ENCODE data around the gene MIF4GD.
"Not testable (repeated sequence)": the region's sequence is repeated elsewhere in the genome, so short reads cannot be mapped to it uniquely, and the experiment has no call there.

Gene MIF4GD

GRCh38 chr17:75270966-75271232, at the start of gene MIF4GD:
TSS of gene MIF4GD (minus strand) at chr17:75271231. CDS start at chr17:75270195, 1,036 bp downstream.
- no peak for DNase-seq (ENCODE audit: low spot score)

DNA sequence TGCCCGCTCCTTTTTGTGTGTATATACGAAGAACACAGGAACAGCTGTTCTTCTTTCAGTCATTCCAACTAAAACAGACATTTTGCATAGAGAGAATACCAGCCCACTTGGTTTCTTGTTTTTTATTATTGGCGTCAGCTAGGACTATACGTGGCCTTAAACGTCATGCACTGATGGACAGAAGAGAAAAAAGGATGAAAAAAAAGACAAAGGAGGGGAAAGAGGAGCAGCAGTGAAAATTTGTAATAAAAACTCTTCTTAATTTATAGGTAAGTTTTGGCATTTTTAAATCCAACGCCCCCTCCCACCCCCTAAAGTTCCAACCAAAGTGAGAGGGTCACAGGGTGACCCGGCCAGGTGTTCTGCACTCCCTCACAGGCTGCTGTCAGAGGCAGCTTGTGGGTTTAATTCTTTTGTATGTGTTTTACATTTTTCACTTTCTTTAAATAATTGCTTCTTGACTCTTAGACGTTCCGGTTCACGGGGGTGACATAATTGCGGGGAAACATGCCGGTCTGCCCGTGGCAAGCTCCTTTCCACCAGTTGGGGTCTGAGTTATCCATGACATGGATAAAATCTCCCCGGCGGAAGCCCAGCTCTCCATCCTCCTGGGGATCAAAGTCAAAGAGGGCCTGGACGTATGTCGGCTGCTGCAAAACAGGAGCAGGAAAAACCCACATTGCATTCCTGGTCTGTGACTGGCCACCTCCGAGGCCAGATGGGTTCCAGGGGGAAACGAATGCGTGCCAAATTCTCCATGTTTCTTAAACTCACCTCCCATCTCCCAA, 49.1 kb upstream of the MIF4GD start:
- DNase-seq (ENCODE audit: low spot score) = no peak

DNA sequence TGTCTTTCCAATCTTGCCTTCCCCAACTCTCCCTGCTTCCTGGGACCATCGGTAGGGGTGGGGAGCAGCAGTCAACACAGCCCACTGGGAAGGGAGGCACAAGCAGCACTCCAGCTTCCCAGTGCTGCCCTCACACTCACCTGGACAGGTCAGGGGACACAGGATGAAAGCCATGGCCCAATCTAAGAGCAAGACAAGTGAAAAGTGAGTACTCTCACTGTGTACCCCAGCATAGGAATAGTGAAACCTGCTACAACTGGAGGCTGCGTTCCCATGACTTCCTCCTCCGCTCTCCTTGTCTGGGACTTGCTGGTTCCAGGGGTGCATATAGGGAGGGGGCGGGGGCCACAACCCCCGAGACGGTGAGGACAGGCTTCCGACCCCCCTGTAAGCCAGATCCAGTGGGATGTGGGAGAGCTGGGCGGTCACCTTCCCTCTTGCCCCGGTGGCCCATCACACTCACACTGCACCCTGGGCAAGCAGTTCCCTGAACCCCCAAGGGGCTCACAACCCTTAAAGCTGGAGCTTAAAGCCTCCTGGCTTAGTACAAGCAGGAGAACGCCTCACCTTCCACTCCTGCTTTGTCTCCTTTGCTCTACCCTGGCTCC, 47.7 kb upstream of the MIF4GD start:
- no peak for DNase-seq (ENCODE audit: low spot score)

- no peak for DNase-seq (ENCODE audit: low spot score)
Observed at GRCh38 chr17:75318211-75318610, 47.2 kb upstream of the MIF4GD start.

- no peak for DNase-seq (ENCODE audit: low spot score)
Observed at GRCh38 chr17:75317671-75318070, 46.6 kb upstream of the MIF4GD start.

DNA sequence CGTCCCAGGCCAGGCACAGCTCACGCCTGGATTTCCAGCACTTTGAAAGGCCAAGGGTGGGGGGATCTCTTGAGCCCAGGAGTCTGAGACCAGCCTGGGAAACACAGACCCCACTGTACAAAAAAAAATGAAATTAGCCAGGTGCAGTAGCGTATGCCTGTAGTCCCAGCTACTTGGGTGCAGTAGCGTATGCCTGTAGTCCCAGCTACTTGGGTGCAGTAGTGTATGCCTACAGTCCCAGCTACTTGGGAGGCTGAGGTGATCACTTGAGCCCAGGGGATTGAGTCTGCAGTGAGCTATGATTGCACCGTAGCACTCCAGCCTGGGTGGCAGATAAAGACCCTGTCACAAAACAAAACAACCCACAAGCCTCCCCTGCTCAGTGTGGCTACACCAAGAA, 45.2 kb upstream of the MIF4GD start:
- DNase-seq (ENCODE audit: low spot score) = no peak

GRCh38 chr17:75315541-75316243, 44.7 kb upstream of the MIF4GD start:
- DNase-seq (ENCODE audit: low spot score) = no peak

DNA sequence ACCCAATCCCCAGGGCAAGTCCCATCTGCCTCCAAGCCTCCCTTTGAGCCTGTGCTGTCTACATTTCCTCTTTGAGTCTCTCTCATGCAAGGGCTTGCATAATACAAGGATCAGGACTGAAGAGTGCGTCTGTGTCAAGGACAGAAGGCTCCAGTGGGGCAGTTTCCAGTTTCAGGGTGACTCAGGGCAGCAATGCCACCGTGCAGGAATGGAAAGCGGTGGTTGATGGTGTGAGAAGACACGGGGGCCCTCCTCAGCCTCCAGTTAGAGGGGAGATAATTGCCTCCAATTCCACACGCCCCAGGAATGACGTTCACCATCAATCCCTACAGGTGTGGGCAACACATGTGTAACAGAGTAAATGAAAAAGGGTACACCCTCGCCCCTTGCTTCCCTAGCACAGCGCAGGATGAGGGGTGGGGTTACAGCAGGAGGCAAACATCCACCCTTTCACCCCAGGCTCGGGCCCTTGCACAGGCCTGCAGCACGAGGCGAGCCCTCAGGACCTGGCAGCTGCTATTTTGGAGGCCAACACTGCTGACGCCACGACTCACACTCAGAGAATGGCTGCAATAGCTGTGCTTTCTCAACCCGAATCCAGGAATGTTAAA, 43.0 kb upstream of the MIF4GD start:
- DNase-seq (ENCODE audit: low spot score) = no peak

DNA sequence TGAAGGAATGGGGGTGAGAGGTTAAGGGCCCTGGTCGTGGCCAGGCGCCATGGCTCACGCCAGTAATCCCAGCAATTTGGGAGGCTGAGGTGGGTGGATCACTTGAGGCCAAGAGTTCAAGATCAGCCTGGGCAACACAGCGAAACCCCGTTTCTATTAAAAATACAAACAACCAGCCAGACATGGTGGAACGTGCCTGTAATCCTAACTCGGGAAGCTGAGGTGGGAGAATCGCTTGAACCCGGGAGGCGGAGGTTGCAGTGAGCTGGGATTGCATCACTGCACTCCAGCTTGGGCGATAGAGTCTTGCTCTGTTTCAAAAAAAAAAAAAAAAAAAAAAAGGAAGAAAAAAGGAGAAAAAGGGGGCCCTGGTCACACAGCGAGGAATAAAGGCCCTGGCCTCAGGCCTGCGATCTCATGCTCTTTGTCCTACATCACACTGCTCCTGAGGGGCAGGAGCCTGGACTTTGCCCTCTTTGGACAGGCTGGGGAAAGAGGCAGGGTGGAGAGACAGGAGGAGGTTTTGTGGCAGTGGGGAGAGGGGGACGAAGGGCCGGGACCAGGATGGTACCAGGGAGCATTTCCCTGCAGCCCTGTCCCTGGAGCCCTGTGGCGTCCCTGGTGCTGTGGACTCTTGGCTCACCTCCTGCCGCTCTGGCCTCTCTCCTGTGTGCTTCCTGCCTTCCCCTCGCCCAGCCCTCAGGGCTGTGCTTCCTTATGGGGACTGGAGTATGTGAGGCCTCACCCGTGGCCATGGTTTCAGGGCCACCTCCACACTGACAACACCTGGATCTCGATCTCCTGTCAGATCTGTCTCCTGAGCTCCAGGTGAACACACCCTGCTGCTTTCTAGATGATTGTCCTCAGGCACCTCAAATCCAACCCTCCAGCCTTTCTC, 38.0 kb upstream of the MIF4GD start:
- no peak for DNase-seq (ENCODE audit: low spot score)

- no peak for DNase-seq (ENCODE audit: low spot score)
Observed at GRCh38 chr17:75307957-75308731, 37.1 kb upstream of the MIF4GD start.

- no peak for DNase-seq (ENCODE audit: low spot score)
Observed at GRCh38 chr17:75301502-75302206, 30.6 kb upstream of the MIF4GD start.

DNA sequence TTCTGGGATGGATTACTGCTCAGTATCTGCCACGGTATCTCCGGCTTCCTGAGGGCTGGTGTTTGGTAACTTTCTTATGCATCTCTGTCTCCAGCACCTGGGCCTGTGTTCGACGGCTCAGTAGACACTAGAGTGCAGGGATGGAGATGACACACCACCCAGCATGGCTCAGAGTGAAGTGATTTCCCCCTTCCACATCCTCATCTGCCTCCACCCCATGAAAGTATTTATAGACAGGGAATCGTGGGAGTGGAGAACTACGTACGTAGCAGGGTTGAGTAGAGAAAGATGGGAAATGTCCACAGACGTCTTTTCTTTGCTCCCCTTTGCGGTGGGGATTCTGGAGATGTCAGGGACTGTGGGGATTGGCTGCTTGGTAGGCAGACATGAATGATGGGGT, 30.0 kb upstream of the MIF4GD start:
- DNase-seq (ENCODE audit: low spot score) = no peak

- no peak for DNase-seq (ENCODE audit: low spot score)
Observed at GRCh38 chr17:75300280-75300679, 29.2 kb upstream of the MIF4GD start.

- peak; percentile 6 for DNase-seq (ENCODE audit: low spot score)
Observed at GRCh38 chr17:75295201-75296158, 24.4 kb upstream of the MIF4GD start.

DNA sequence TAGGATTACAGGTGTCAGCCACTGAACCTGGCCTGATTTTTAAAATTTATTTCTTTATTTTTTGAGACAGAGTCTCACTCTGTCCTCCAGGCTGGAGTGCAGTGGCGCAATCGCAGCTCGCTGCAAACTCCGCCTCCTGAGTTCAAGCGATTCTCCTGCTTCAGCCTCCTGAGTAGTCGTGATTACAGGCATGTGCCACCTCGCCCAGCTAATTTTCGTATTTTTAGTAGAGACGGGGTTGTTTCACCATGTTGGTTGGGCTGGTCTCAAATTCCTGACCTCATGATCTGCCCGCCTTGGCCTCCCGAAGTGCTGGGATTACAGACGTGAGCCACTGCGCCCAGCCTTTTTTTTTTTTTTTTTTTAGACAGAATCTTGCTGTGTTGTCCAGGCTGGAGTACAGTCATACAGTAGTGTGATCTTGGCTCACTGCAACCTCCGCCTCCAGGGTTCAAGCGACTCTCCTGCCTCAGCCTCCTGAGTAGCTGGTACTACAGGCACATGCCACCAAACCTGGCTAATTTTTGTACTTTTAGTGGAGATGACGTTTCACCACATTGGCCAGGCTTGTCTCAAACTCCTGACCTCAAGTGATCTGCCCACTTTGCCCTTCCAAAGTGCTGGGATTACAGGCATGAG, 21.9 kb upstream of the MIF4GD start:
- not testable (repeated sequence) for DNase-seq (ENCODE audit: low spot score)

- peak; percentile 66 for DNase-seq (ENCODE audit: low spot score)
Observed at GRCh38 chr17:75289832-75290337, 18.9 kb upstream of the MIF4GD start.

DNA sequence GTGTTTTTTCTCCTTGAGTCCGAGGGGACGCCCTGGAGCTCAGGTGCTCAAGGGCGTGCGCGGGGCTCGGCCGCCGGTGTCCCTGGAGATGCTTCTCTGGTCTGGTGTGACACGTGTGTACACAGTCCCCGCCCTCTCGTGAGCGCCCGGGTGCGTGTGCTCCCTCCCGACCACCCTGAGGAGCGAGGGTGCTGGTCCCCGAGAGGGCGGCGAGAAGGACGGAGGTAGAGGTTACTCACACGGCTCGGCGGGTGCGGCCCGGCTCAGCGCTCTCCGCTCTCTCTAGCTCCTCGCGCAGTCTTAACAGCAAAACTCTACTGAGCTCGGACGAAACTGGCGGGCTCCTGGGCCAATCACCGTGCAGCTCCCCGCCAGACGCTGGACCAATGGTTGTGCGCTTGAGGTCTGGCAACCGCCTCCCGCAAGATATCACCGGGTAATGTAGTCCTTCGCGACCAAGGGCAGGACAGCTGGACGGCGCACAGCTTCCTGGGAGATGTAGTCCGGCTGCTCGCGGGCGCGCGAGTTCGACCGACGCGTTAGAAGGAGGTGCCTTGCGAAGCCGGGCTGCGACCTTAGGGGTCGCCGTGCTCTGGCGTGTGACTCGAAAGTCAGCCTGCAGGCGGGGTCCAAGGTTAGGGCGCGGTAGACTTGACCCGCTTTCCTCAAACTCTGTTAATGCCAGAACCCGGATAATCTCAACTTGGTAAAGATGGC, 18.2 kb upstream of the MIF4GD start, which contains the start of gene SLC25A19:
Gene SLC25A19, minus strand, starts transcription at position 319 of the 717 bp plus-strand sequence. CDS start 2,669 bp downstream, outside the sequence.
- DNase-seq (ENCODE audit: low spot score) = peak; percentile 98

GRCh38 chr17:75288770-75289114, 17.7 kb upstream of the MIF4GD start:
- peak; percentile 40 for DNase-seq (ENCODE audit: low spot score)
